ENCODE results near the gene WDR36. TPM values are rescaled to one million over a fixed set of nuclear protein-coding genes. Genes with fewer than 3 reads are reported as not detected.

WDR36 gene
- total RNA-seq, 4 donors from 2014 or later = 20.0 to 23.8 (median 22.3) TPM

- DNase-seq (ENCODE audit: low spot score in 2 of 2) = no peak
- intact Hi-C loops (cut with DNase I; ENCODE audit: low total_unique reads) = no loop called here
- TF ChIP-seq POLR2A (IDR thresholded peaks at IDR 0.05) (no peak), CTCF (IDR thresholded peaks at IDR 0.05) (no peak)
- WGBS, 2 donors = 89% methylated on average over 3 of the region's 3 CpGs
- no peak overlapping the region for H3K4me3 ChIP-seq (ENCODE audit: low read depth, poor library complexity, severe bottlenecking)
Observed at GRCh38 chr5:111111956-111112355, 19.8 kb downstream of the WDR36 start.

- WGBS, 2 donors = 94 to 96% methylated on average over 3 of the region's 3 CpGs
- DNase-seq (ENCODE audit: low spot score in 2 of 2) = no peak
- no peak for TF ChIP-seq POLR2A (IDR thresholded peaks at IDR 0.05)
- no peak for TF ChIP-seq CTCF (IDR thresholded peaks at IDR 0.05)
- H3K4me3 ChIP-seq (ENCODE audit: low read depth, poor library complexity, severe bottlenecking) = no peak overlapping the region
- intact Hi-C loops (cut with DNase I; ENCODE audit: low total_unique reads) = no loop called here
Observed at GRCh38 chr5:111113678-111114077, 21.5 kb downstream of the WDR36 start.

GRCh38 chr5:111115229-111115628 is 23.1 kb downstream of the WDR36 start:
- 98% methylated on average over 1 of the region's 1 CpG for WGBS, 2 donors
- TF ChIP-seq POLR2A (IDR thresholded peaks at IDR 0.05) (no peak), CTCF (IDR thresholded peaks at IDR 0.05) (no peak)
- intact Hi-C loops (cut with DNase I; ENCODE audit: low total_unique reads) = no loop called here
- H3K4me3 ChIP-seq (ENCODE audit: low read depth, poor library complexity, severe bottlenecking) = no peak overlapping the region
- no peak for DNase-seq (ENCODE audit: low spot score in 2 of 2)

GRCh38 chr5:111116550-111116949 is 24.4 kb downstream of the WDR36 start:
- H3K4me3 ChIP-seq (ENCODE audit: low read depth, poor library complexity, severe bottlenecking) = no peak overlapping the region
- no peak for TF ChIP-seq CTCF (IDR thresholded peaks at IDR 0.05)
- no peak for TF ChIP-seq POLR2A (IDR thresholded peaks at IDR 0.05)
- 82% methylated on average over 1 of the region's 1 CpG for WGBS, 2 donors
- intact Hi-C loops (cut with DNase I; ENCODE audit: low total_unique reads) = no loop called here
- DNase-seq (ENCODE audit: low spot score in 2 of 2) = no peak

- TF ChIP-seq POLR2A (IDR thresholded peaks at IDR 0.05) = no peak
- no peak for TF ChIP-seq CTCF (IDR thresholded peaks at IDR 0.05)
- no peak overlapping the region for H3K4me3 ChIP-seq (ENCODE audit: low read depth, poor library complexity, severe bottlenecking)
- WGBS, 2 donors = 74 to 83% methylated on average over 1 of the region's 1 CpG
- DNase-seq (ENCODE audit: low spot score in 2 of 2) = no peak
- intact Hi-C loops (cut with DNase I; ENCODE audit: low total_unique reads) = no loop called here
Observed at GRCh38 chr5:111117136-111117535, 25.0 kb downstream of the WDR36 start.

- no peak for DNase-seq (ENCODE audit: low spot score in 2 of 2)
- H3K4me3 ChIP-seq (ENCODE audit: low read depth, poor library complexity, severe bottlenecking) = no peak overlapping the region
- TF ChIP-seq CTCF (IDR thresholded peaks at IDR 0.05) (no peak), POLR2A (IDR thresholded peaks at IDR 0.05) (no peak)
- intact Hi-C loops (cut with DNase I; ENCODE audit: low total_unique reads) = no loop called here
- 57 to 92% methylated on average over 2 of the region's 2 CpGs for WGBS, 2 donors
Observed at GRCh38 chr5:111119221-111119620, 27.1 kb downstream of the WDR36 start.
